Urinary bladder (tissue), 4 donors: ENCODE data around the gene IFRD2. TPM values are rescaled to one million over a fixed set of nuclear protein-coding genes. Genes with fewer than 3 reads are reported as not detected.

ENCODE experiments used
- DNase-seq: peaks from one replicate; pipeline ENCODE4 v3.0.0-alpha.2; 2015; ENCODE audit errors: extremely low spot score
- H3K27ac ChIP-seq: one replicate; pipeline ENCODE4 v1.5.1; 2013; ENCODE audit warnings: low read depth, mild to moderate bottlenecking, moderate library complexity
- H3K36me3 ChIP-seq: one replicate; pipeline ENCODE4 v1.6.1; 2013; ENCODE audit warnings: mild to moderate bottlenecking, moderate library complexity; ENCODE audit not compliant: insufficient read depth
- H3K4me1 ChIP-seq: one replicate; pipeline ENCODE4 v1.6.1; 2013; ENCODE audit warnings: mild to moderate bottlenecking, moderate library complexity; ENCODE audit not compliant: insufficient read depth
- H3K4me3 ChIP-seq: one replicate; pipeline ENCODE4 v1.5.1; 2013; ENCODE audit warnings: low read depth, low read length
- WGBS: extraction: QIAGEN DNeasy Blood & Tissue Kit; methylation state at CpG from one replicate; pipeline ENCODE4 v1.1.7; 2013; 5-methylcytosine and 5-hydroxymethylcytosine counted together
- polyA plus RNA-seq: library from polyadenylated mRNA; stranded (reverse); fragments of 200-250 nt; gene quantifications from one replicate; pipeline ENCODE4 v1.2.3, GENCODE V29; 2013
- total RNA-seq: library from RNA; depleted of rRNA; stranded (reverse); fragments of >200 nt; gene quantifications from one replicate; pipeline ENCODE4 v1.2.3, GENCODE V29; 2014
- donor health status: healthy with polysubstance abuse.
- donor health status: healthy.

The IFRD2 gene
- total and polyA plus RNA-seq, 2 donors = 19.5 to 52.9 TPM

GRCh38 chr3:50302095-50303012 is 10.1 kb upstream of the IFRD2 start:
- WGBS = 88% methylated on average over 32 of the region's 32 CpGs

GRCh38 chr3:50300681-50301254 is 8.5 kb upstream of the IFRD2 start:
- Histone ChIP-seq H3K4me3 (no peak overlapping the region), H3K4me1 (no peaks in the 10 kb centered on the region), H3K36me3 (no peaks in the 10 kb centered on the region), H3K27ac (no peak overlapping the region)
- no peak for DNase-seq
- 83% methylated on average over 6 of the region's 6 CpGs for WGBS

More at GRCh38 chr3:50302095-50303012, 10.1 kb upstream of the IFRD2 start:
- H3K27ac ChIP-seq = no peak overlapping the region
- no peak overlapping the region for H3K4me3 ChIP-seq
- H3K36me3 ChIP-seq = no peaks in the 10 kb centered on the region
- H3K4me1 ChIP-seq = no peaks in the 10 kb centered on the region
- no peak for DNase-seq

GRCh38 chr3:50299929-50300680 is 7.9 kb upstream of the IFRD2 start:
- H3K36me3 ChIP-seq = no peaks in the 10 kb centered on the region
- H3K4me3 ChIP-seq = peak overlapping the region; percentile 34
- no peak for DNase-seq
- H3K27ac ChIP-seq = peak overlapping the region; percentile 55
- no peaks in the 10 kb centered on the region for H3K4me1 ChIP-seq
- 49% methylated on average over 12 of the region's 12 CpGs for WGBS

GRCh38 chr3:50299638-50299928 is 7.4 kb upstream of the IFRD2 start:
- H3K4me1 ChIP-seq = no peaks in the 10 kb centered on the region

DNA sequence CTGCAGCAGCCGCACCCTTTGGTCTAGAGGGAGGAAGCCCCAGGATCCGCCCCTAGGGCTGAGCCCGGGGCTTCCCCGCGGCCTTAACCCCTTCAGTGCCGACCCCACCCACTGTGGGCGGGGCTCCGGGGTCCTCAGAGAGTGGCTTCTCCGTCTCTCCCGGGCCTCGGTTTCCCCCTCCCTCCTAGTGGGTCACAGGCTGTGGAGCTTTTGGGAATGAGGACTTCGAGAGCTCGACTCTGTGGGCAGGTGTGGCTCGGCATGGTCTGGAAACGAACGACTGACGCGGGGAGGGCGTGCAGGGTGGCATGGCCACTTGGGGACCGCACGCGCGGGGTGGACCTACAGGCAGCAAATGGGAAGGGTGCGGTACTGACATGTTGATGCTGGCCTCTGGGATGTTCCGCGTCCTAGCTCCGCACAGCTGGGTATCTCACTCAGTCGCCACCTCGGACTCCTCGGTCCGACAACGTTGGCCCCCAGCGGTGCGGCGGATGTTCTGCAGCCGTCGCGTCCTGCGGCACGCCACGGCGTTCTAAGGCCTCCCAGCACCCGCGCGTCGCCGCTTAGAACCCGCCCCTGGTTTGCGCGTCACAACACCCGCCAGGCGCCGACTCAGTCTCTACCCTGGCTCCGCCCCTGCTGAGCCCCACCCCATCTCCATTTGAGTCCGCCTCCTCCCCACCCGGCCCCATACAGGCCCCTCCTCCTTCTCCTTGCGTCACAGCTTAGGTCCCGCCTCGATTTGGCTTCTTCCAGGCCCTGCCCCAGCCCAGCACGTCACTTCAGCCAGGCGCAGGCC is 6.8 kb upstream of the IFRD2 start, which contains the start of the genes HYAL3 and NAA80:
Gene HYAL3, minus strand, starts transcription at position 570 of the 802 bp plus-strand sequence. CDS start 3,803 bp downstream, outside the sequence.
Gene NAA80, minus strand, starts transcription at position 570 of the 802 bp plus-strand sequence. CDS start 1,942 bp downstream, outside the sequence.
- Histone ChIP-seq H3K36me3 (no peaks in the 10 kb centered on the region), H3K4me3 (peak within 1 kb of the TSS; percentile 52), H3K27ac (peak within 1 kb of the TSS; percentile 82), H3K4me1 (no peaks in the 10 kb centered on the region)
- under 1% methylated on average over 61 of the region's 61 CpGs for WGBS
- peak; percentile 98 for DNase-seq

More at GRCh38 chr3:50299638-50299928, 7.4 kb upstream of the IFRD2 start:
- Histone ChIP-seq H3K36me3 (no peaks in the 10 kb centered on the region), H3K4me3 (peak overlapping the region; percentile 34), H3K27ac (peak overlapping the region; percentile 55)
- under 1% methylated on average over 12 of the region's 12 CpGs for WGBS
- DNase-seq = no peak

DNA sequence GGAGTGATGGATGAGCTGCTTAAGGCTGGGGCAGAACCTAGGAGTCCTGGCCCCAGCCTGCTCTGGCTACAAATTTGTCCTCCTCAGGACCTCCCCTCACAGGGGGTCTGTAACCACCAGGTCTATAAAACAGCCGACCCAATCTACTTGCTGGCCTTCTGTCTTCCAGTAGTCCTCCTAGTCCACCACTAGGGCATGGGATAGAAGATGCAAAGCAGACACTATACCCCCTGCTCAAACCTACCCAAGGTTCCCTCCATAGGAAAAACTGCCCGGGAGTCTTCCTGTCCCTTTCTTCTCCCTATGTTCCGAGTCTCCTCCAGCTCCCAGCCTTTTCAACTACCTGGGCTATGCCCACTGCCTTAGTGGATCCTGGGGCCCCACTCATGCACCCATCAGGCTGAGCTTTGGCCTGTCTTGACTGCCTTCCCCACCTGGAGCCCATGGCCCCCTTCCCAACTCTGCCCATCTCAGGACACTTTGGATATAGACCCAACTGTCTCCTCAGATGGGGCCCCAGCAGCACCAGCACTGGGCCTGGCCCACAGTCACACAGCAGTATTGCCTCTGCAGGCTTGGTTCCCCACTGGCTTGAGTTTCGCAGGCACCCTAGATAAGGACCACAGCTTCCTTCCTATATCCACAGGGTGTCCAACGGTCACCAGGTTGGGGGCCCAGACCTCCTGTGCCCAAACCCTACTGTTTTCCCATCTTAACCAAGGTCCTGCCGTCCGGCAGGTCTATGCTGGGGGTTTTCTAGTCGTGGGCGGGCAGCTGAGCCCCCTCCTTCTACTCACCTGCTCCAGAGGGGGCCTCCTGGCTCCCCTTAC is 5.9 kb upstream of the IFRD2 start:
- 45% methylated on average over 9 of the region's 9 CpGs for WGBS
- Histone ChIP-seq H3K4me3 (peak overlapping the region; percentile 52), H3K36me3 (no peaks in the 10 kb centered on the region), H3K4me1 (no peaks in the 10 kb centered on the region), H3K27ac (peak overlapping the region; percentile 82)
- DNase-seq = no peak

DNA sequence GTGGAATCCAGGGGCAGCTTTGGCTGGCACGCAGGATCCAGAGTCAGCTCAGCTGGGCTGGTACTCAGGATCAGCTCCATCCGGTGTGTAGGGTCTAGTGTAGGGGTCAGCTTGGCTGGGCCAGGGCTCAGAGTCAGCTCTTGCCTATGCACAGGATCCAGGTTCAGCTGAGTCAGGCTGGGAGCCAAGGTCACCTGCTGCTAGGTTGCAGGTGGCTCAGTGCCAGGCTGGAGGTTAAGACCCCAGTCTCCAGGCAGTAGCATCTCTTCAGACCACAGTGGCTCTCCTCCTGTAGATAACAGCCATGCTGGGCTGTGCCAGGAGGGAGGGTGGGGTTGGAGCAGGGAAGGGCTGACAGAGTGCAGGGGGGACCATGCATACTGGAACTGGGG is 5.2 kb upstream of the IFRD2 start:
- H3K36me3 ChIP-seq = no peaks in the 10 kb centered on the region
- H3K4me3 ChIP-seq = no peak overlapping the region
- H3K27ac ChIP-seq = no peak overlapping the region
- 87% methylated on average over 2 of the region's 2 CpGs for WGBS
- no peaks in the 10 kb centered on the region for H3K4me1 ChIP-seq
- DNase-seq = no peak

DNA sequence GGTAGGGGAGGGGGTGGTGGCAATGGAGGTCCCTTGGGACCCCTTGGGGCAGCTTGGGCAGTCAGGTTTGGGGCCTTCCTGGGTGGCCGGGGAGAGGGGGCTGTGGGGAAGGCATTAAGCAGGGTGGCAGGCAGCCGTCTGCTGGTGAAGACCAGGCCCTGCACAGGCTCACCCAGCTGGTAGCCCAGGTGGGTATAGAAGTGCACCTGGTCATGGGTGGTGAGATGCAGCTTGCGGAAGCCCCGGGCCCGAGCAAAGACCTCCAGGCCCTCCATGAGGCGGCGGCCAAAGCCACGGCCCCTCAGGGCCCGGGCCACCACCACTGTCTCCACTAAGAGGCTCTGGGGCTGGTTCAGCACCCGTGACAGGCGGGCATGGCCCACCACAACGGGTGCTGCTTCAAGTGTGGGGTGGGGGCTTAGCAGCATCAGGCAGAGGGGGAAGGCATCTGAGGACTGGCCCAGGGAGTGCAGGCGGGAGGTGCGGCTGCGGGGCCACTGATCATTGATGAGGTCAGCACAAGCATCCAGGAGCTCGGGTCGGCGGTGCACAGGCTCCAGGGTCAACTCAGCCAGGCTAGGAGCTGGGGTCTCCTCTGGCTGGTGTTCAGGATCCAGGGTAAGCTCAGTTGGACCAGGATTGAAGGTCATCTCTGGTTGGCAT is 4.6 kb upstream of the IFRD2 start:
- WGBS = 92% methylated on average over 18 of the region's 18 CpGs
- H3K4me1 ChIP-seq = no peaks in the 10 kb centered on the region
- H3K36me3 ChIP-seq = no peaks in the 10 kb centered on the region
- no peak for DNase-seq
- no peak overlapping the region for H3K4me3 ChIP-seq
- no peak overlapping the region for H3K27ac ChIP-seq

DNA sequence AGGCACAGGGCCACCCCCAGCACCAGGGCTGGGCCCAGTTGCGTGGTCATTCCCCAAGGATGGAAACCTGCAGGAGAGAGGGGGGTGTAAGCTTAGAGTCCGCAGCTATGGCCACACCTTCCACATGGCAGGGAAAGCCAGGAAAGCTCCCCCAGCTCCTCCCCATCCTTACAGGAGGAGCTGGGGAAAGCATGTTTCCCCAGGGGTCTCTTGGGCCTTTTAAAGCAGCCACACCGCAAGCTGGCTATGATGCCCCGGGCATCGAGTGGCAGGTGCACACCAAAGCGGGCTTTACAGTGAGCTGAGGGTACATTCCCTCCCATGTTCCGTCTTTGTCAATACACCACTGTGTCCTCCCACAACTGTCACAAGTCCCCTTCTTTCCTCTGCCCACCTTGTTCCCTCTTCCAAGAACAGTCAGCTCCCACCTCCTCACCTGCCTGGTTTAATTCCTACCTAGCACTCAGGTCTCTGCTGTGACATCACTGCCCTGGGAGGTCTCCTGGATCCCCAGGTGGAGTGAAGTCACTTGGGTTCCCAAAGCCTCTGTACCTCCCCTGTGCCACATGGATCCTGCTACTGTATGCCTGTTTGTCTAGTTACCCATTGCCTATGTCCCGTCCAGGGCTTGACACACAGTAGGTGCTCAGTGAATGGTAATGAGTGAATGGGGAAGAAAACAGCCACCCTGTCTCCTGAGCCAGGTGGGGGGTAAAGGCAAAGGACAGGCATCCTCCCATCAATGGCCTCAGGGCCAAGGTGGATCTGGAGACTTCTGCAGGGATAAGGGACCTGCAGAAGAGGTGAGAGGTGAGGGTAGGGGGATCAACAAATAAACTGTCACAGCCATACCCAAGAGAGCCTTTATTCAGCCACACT is 3.6 kb upstream of the IFRD2 start:
- Histone ChIP-seq H3K4me3 (no peak overlapping the region), H3K4me1 (no peaks in the 10 kb centered on the region), H3K27ac (no peak overlapping the region), H3K36me3 (no peaks in the 10 kb centered on the region)
- no peak for DNase-seq
- WGBS = 83% methylated on average over 8 of the region's 8 CpGs

GRCh38 chr3:50294492-50295403 is 2.5 kb upstream of the IFRD2 start:
- 89% methylated on average over 22 of the region's 22 CpGs for WGBS
- H3K27ac ChIP-seq = no peak overlapping the region

More at GRCh38 chr3:50294492-50295403, 2.5 kb upstream of the IFRD2 start:
- H3K36me3 ChIP-seq = no peaks in the 10 kb centered on the region
- H3K4me1 ChIP-seq = no peaks in the 10 kb centered on the region
- DNase-seq = no peak
- H3K4me3 ChIP-seq = no peak overlapping the region
